ENCODE measurements around the gene MAST3.

DNA sequence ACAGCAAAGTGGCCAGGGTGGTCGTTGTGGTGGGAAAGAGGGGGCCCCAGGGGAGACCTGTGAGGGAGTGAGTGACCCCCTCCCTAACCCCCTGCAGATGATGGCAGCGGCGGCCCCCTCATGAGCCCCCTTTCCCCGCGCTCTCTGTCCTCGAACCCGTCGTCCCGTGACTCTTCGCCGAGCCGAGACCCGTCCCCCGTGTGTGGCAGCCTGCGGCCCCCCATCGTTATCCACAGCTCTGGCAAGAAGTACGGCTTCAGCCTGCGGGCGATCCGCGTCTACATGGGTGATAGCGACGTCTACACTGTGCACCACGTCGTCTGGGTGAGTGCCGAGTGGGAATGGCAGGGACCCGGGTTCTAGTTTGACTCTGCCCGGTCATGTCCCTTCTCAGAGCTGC is 47.3 kb downstream of the MAST3 start:
- no peak for TF ChIP-seq POLR2AphosphoS5 (IDR thresholded peaks at IDR 0.05)
- TF ChIP-seq, protein P1, sequence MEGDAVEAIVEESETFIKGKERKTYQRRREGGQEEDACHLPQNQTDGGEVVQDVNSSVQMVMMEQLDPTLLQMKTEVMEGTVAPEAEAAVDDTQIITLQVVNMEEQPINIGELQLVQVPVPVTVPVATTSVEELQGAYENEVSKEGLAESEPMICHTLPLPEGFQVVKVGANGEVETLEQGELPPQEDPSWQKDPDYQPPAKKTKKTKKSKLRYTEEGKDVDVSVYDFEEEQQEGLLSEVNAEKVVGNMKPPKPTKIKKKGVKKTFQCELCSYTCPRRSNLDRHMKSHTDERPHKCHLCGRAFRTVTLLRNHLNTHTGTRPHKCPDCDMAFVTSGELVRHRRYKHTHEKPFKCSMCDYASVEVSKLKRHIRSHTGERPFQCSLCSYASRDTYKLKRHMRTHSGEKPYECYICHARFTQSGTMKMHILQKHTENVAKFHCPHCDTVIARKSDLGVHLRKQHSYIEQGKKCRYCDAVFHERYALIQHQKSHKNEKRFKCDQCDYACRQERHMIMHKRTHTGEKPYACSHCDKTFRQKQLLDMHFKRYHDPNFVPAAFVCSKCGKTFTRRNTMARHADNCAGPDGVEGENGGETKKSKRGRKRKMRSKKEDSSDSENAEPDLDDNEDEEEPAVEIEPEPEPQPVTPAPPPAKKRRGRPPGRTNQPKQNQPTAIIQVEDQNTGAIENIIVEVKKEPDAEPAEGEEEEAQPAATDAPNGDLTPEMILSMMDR (IDR thresholded peaks at IDR 0.05), result no peak
- no peak for TF ChIP-seq POLR2A (IDR thresholded peaks at IDR 0.05)
- TF ChIP-seq EP300 (IDR thresholded peaks at IDR 0.05; ENCODE audit: low read depth), result no peak

All from transverse colon (tissue), 4 donors.